GM19035 (cell line): ENCODE measurements around the gene KRTAP12-4.
"Not testable (repeated sequence)": the region's sequence is repeated elsewhere in the genome, so short reads cannot be mapped to it uniquely, and the experiment has no call there.

Experiments
- ATAC-seq: cut with Tn5 transposase; IDR thresholded peaks from one replicate; pipeline ENCODE4 v1.9.1; 2021; ENCODE audit not compliant: unreplicated experiment

The KRTAP12-4 gene

DNA sequence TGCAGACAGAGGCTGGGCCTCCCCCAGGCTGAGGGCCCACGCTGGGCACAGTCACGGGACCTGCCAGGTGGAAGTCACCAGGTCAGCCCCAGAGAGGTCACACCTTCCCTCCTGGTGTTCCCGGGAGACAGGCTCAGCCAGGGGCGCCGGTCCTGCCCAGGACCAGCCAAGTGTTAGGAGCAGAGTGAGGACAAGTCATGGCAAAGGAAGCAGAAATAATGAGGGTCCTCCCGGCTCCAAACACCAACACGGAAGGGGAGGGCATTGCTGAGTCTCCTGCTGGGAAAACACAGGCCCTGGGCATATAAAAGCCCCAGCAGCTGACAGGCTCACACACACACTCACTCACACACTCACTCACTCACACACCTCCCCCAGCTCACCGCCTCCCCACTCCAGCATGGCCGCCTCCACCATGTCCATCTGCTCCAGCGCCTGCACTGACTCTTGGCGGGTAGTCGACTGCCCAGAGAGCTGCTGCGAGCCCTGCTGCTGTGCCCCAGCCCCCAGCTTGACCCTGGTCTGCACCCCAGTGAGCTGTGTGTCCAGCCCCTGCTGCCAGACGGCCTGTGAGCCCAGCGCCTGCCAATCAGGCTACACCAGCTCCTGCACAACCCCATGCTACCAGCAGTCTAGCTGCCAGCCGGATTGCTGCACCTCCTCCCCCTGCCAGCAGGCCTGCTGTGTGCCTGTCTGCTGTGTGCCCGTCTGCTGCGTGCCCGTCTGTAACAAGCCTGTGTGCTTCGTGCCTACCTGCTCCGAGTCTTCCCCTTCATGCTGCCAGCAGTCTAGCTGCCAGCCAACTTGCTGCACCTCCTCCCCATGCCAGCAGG is 17.2 kb downstream of the KRTAP12-4 start, which contains the start of gene KRTAP10-10:
Gene KRTAP10-10, plus strand, starts transcription at position 339 of the 833 bp plus-strand sequence. Its CDS starts 62 bp downstream, at position 401.
- ATAC-seq: no peak

DNA sequence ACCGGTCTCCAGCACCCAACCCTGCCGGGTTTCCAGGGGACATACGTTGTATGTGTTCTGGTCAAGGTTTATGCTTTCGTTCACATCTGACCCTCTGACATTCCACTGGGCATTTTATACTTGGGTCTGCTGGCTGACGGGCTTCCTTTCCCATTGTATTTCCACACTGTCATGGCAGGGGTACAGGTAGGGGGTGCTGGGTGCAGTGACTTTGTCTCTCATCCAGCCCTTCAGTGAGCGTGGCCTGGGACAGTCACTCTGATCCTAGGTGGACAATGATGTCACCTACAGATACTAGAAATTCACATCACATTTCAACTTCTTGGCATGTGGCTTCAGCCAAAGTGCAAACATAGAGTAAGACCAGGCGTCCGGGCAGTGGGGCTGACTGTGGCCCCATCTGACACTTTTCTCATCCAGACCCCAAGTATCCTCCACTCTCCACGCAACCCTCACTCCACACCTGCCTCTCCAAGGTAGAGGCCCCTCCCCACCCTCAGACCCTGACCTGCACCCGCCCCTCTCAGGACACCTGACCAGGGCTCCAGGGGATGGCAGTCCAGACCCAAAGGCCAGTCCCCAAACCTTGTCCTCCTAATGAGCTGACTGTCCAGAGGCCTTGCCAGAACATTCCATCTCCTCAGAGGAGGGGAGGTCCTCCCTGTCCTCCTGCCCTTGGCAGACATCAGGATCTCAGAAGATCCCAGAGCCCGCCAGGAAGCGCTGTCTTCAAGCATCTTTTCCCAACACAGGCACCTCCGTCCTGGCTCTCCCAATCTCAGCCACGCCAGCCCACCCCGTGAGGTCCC is 18.0 kb downstream of the KRTAP12-4 start:
- ATAC-seq: no peak

DNA sequence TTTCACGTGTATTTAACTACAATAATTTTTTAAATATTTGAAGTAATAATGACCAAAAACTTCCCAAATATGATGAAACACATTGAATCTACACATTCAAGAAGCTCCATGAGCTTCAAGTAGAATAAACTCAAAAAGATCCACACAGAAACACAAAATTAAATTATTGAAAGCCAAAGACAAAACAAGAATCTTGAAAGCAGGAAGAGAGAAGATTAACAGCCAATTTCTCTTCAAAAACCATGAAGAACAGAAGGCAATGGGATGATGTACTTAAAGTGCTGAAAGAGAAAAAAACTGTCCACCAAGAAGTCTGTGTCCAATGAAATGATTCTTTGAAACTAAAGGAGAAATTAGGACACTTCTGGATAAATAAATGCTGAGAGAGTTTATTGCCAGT is 22.4 kb downstream of the KRTAP12-4 start:
- ATAC-seq: no peak

DNA sequence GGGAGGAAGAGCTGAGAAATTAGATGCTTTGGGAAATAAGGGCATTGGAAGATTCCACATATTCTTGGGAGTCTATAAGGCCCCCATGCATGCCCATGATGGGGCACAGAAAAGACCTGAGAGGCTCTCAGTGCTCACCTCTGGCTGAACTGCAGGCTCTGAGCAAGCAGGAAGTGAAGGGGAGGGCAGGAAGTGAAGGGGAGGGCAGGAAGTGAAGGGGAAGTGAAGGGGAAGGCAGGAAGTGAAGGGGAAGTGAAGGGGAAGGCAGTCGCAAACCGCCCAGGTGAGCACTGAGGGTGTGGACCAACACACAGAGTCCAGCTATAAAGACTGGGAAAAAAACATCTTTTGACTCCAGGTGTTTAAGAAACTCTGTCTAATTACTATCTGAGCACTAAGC is 24.0 kb downstream of the KRTAP12-4 start:
- ATAC-seq: no peak

DNA sequence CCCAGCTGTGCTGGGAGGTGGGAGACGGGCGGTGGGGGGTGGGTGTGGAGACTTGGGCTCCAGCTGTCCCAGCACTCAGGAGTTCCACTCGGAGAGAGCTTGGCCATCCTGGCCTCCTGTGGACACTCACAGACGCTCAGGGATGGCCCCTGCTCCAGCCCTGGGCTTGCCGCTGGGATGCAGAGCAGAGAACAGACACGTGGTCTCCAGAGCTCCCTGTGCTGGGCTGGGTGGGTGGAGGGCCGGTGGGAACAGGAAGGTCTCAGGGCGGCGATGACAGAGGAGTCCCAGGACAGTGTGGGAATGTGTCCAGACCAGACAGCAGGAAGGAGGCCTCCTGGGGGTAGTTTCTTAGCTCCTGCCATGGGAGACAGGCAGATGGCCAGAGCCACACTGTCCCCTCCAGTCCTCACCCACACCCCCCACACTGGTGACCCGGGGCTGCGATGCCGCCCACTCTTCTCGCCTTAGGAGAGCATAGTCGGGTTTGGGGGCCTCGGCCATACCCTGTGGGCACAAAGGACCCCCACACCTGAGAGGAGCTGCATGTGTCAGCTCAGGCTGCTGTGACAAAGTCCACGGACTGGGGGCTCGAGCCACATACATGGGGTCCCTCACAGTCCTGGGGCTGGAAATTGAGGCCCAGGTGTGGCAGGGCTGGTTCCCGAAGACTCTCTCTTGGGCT is 25.6 kb downstream of the KRTAP12-4 start:
- no peak for ATAC-seq

- not testable (repeated sequence) for ATAC-seq
Measured at GRCh38 chr21:44627831-44628233, 26.6 kb downstream of the KRTAP12-4 start.

DNA sequence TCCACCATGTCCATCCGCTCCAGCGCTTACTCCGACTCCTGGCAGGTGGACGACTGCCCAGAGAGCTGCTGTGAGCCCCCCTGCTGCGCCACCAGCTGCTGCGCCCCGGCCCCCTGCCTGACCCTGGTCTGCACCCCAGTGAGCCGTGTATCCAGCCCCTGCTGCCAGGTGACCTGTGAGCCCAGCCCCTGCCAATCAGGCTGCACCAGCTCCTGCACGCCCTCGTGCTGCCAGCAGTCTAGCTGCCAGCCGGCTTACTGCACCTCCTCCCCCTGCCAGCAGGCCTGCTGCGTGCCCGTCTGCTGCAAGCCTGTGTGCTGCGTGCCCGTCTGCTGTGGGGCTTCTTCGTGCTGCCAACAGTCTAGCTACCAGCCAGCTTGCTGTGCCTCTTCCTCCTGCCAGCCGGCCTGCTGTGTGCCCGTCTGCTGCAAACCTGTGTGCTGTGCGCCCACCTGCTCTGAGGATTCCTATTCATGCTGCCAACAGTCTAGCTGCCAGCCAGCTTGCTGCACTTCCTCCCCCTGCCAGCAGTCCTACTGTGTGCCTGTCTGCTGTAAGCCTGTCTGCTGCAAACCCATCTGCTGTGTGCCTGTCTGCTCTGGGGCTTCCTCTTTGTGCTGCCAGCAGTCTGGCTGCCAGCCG is 27.2 kb downstream of the KRTAP12-4 start:
- ATAC-seq: not testable (repeated sequence)

- ATAC-seq: no peak
Measured at GRCh38 chr21:44626673-44627143, 27.8 kb downstream of the KRTAP12-4 start, which contains the start of gene KRTAP10-9. KRTAP10-9 (plus strand) TSS chr21:44627093; CDS start chr21:44627172, 79 bp downstream.

- no peak for ATAC-seq
Measured at GRCh38 chr21:44626262-44626661, 28.2 kb downstream of the KRTAP12-4 start.

- no peak for ATAC-seq
Measured at GRCh38 chr21:44625756-44626155, 28.7 kb downstream of the KRTAP12-4 start.

GRCh38 chr21:44623575-44623974 is 30.9 kb downstream of the KRTAP12-4 start:
- ATAC-seq: no peak

GRCh38 chr21:44619886-44620285 is 34.6 kb downstream of the KRTAP12-4 start:
- no peak for ATAC-seq

- no peak for ATAC-seq
Measured at GRCh38 chr21:44618909-44619308, 35.5 kb downstream of the KRTAP12-4 start.

DNA sequence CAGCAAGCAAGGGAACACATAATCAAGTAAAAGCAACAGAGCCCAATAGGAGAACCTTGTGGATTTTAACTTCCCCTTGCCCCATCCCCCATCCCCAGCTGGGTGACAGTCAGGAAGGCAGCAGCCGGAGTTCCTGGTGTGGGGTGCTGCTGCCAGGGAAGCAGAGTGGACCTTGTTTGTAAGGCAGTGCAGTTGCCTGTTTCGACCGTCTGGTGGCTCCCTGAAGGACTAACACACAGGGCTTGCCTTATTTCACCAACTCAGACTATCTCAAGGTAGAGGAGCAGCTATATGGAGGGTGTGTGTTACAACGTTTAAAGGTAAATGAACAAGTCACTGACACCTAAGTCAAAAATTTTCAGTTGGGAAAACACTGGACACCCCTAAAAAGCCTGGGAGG is 36.0 kb downstream of the KRTAP12-4 start:
- ATAC-seq: no peak

GRCh38 chr21:44617071-44617501 is 37.4 kb downstream of the KRTAP12-4 start:
- ATAC-seq: no peak

DNA sequence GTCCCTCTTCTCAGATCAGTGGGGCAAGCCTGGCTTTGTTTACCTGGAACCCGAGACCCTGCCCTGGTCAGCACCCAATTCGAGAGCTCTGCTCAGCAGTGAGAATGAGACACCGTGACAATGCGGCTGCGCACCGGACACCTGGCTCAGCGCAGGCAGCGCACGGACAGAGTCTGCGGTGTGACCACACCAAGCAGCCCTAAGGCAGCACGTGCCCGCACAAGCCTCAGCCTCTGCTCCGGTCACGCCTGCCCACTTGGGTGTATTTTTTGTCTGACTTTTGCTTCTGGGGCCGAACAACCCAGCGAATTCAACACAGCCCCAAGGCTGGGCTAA is 37.9 kb downstream of the KRTAP12-4 start:
- no peak for ATAC-seq

DNA sequence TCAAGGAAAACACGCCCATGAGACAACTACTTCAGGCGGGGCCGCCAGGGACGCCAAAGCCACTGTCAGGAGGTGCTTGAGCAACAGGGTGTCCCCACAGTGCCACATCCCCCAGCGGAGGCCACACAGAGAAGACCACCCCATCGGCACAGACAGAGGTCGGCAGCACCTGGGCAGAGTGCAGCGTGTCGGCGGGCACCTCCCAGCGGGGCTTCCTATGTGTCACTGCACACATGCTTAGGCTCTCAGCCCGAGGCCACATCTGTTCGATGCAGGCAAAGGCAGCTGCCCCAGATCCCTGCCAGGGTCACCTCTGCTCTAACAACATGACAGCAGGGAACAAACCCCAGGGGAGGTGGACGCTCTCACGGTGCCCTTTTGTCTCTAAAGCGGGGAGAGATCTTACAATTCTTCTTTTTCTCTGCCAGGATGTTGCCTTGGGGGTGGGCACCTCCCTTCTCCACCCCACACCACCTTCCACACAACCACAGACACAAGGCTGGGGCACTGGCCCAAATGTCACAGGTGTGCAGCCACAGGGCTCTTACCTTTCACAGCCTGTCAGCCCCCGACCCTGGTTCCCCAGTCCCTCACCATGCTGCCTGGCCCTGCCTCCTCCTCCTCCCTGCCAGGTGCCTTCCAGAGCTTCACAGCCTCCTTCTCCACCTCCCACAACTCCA is 38.4 kb downstream of the KRTAP12-4 start:
- no peak for ATAC-seq

- no peak for ATAC-seq
Measured at GRCh38 chr21:44615466-44615865, 39.0 kb downstream of the KRTAP12-4 start.

DNA sequence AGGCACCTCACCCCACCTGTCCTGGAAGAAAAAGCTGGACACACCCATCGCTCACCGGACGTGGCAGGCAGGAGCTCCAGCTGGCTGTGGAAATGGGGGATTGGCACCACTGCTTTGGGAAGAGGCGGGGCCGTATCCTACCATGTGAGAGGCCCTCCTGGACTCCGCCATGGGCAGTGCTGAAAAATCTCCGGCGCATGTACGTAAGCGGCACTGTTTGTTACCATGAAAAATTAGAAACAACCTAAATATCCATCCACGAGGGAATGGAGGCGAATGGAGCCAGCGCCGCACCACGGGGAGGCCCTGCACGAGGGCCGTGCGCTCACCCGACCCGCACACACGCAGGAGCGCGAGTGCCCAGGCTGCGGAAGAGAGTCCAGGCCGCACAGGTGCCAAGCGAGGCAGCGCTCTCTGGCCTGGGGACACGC is 39.5 kb downstream of the KRTAP12-4 start:
- no peak for ATAC-seq

DNA sequence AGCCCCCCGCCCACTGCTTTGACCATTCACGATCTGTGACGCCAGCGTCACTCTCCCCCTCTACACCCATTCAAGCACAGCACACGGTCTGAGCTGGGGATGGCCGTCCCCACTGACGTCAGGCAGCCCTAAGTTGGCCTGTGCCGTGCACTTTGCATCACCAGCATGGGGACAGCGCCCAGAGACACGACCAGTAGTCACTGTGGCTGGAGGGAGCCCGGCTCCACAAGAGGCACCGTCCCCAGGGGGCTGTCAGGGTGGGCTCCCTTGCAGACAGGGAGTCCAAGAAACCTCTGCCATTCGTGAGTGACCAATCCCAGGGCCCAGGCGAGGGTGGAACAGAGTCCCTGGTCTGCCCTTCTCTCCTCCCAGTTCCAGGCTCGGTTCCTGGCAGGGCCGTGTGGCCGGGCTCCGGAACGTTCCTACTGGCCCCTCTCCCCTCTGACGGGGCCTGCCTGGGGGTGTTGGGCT is 40.3 kb downstream of the KRTAP12-4 start:
- no peak for ATAC-seq
